ENCODE data around the gene ADISSP.

DNA sequence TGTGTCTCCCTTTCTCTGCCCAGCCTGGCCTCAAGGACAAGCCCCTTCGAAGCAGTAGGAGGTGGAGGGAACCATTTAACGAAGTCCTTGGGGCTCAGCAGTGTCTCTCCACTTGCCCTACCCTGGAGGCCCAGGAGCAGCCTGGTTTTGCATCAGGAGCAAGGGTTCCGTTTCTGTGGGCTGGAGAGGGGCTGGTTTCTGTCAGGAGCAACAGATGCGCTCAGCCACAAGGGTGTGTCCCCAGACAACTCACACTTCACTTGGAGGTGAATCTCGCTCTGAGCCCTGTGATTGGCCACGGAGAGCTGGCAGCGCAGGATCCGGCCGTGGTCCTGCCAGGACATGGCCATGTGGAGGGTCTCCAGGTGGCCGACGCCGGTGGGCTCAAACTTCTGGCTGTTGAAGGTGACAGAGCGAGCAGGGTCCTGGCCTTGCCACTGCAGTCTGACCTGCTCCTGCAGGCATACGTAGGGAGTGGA, 62.0 kb downstream of the ADISSP start:
- TF ChIP-seq, protein P1, sequence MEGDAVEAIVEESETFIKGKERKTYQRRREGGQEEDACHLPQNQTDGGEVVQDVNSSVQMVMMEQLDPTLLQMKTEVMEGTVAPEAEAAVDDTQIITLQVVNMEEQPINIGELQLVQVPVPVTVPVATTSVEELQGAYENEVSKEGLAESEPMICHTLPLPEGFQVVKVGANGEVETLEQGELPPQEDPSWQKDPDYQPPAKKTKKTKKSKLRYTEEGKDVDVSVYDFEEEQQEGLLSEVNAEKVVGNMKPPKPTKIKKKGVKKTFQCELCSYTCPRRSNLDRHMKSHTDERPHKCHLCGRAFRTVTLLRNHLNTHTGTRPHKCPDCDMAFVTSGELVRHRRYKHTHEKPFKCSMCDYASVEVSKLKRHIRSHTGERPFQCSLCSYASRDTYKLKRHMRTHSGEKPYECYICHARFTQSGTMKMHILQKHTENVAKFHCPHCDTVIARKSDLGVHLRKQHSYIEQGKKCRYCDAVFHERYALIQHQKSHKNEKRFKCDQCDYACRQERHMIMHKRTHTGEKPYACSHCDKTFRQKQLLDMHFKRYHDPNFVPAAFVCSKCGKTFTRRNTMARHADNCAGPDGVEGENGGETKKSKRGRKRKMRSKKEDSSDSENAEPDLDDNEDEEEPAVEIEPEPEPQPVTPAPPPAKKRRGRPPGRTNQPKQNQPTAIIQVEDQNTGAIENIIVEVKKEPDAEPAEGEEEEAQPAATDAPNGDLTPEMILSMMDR (IDR thresholded peaks at IDR 0.05 in 8 of 11, conservative IDR thresholded peaks at IDR 0.05 in 3 of 11) = no peak
- TF ChIP-seq POLR2A (IDR thresholded peaks at IDR 0.05) (no peak), POLR2AphosphoS5 (IDR thresholded peaks at IDR 0.05) (no peak)
